Bone marrow (tissue), 2 donors: ENCODE data around the gene TARBP1.

ENCODE experiments used
- DNase-seq, 2 donors: peaks; one replicate each; lab custom pipeline; 2025; lab: John Stamatoyannopoulos, UW

TARBP1 gene

GRCh38 chr1:234484218-234484617, 5.2 kb upstream of the TARBP1 start:
- DNase-seq, result no peak

GRCh38 chr1:234481771-234482170, 2.8 kb upstream of the TARBP1 start:
- no peak for DNase-seq

- no peak for DNase-seq
Observed at GRCh38 chr1:234479866-234480265, 887 bp upstream of the TARBP1 start.

GRCh38 chr1:234479310-234479559, 256 bp upstream of the TARBP1 start:
- no peak for DNase-seq

GRCh38 chr1:234478152-234478480, 863 bp downstream of the TARBP1 start:
- DNase-seq, result peak in 1 of 2 donors; percentile 69

- DNase-seq, result no peak
Observed at GRCh38 chr1:234477386-234478151, 1.4 kb downstream of the TARBP1 start.

- peak in 1 of 2 donors; percentile 19 for DNase-seq
Observed at GRCh38 chr1:234476172-234476571, 2.8 kb downstream of the TARBP1 start.

GRCh38 chr1:234475167-234475793, 3.7 kb downstream of the TARBP1 start:
- no peak for DNase-seq

- DNase-seq, result no peak
Observed at GRCh38 chr1:234474375-234474774, 4.6 kb downstream of the TARBP1 start.

- peak in 1 of 2 donors; percentile 53 for DNase-seq
Observed at GRCh38 chr1:234473118-234473517, 5.9 kb downstream of the TARBP1 start.

- no peak for DNase-seq
Observed at GRCh38 chr1:234469376-234469775, 9.6 kb downstream of the TARBP1 start.

GRCh38 chr1:234468580-234468979, 10.4 kb downstream of the TARBP1 start:
- no peak for DNase-seq

GRCh38 chr1:234467821-234468220, 11.2 kb downstream of the TARBP1 start:
- DNase-seq, result no peak

GRCh38 chr1:234466945-234467344, 12.0 kb downstream of the TARBP1 start:
- no peak for DNase-seq

- no peak for DNase-seq
Observed at GRCh38 chr1:234463749-234464148, 15.2 kb downstream of the TARBP1 start.

GRCh38 chr1:234460652-234461051, 18.3 kb downstream of the TARBP1 start:
- no peak for DNase-seq

- no peak for DNase-seq
Observed at GRCh38 chr1:234458352-234459017, 20.5 kb downstream of the TARBP1 start.

- DNase-seq, result no peak
Observed at GRCh38 chr1:234454926-234455325, 24.1 kb downstream of the TARBP1 start.

GRCh38 chr1:234452406-234452965, 26.5 kb downstream of the TARBP1 start:
- no peak for DNase-seq

GRCh38 chr1:234440348-234440747, 38.6 kb downstream of the TARBP1 start:
- no peak for DNase-seq

GRCh38 chr1:234438579-234438978, 40.4 kb downstream of the TARBP1 start:
- no peak for DNase-seq

- no peak for DNase-seq
Observed at GRCh38 chr1:234437423-234438171, 41.4 kb downstream of the TARBP1 start.
